Measurements from ENCODE around the gene PRM1.
A peak's percentile ranks its signal among the peaks of the same experiment; 100 is the strongest.

Gene PRM1

GRCh38 chr16:11234884-11235702 lies 46.0 kb downstream of the PRM1 start:
- H3K4me1 Mint-ChIP-seq (ENCODE audit: low read depth): peaks cover 53% of the 10 kb centered on the region
- H3K27ac Mint-ChIP-seq: peak overlapping the region; percentile 93
- H3K36me3 Mint-ChIP-seq (ENCODE audit: low read depth): no peaks in the 10 kb centered on the region
- no peaks in the 10 kb centered on the region for H3K9me3 Mint-ChIP-seq
- no peaks in the 10 kb centered on the region for H3K27me3 Mint-ChIP-seq
- peak overlapping the region; percentile 56 for H3K4me3 Mint-ChIP-seq

DNA sequence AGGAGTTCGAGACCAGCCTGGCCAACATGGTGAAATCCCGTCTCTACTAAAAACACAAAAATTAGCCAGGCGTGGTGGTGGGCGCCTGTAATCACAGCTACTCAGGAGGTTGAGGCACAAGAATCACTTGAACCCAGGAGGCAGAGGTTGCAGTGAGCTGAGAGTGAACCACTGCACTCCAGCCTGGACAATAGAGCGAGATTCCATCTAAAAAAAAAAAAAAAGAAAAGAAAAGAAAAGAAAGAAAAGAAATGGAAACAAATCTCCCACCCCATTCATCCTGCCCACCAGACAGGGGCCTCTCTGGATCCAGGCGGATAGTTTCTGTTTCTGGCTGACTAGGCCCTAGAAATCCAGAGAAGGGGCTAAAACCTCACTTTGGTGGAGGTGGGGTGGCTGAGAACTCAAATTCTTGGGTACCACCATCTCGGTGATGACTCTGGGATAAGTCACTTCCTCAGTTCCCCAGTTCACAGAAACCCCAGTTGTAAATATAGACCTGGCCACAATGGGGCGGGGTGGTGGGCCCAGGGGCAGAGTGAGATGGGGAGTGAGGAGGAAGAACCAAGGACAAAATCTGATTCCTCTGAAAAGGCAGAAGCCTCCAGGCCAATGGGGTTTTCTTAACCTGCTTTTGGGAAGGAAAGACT lies 47.3 kb downstream of the PRM1 start:
- Mint-ChIP-seq H3K4me1 (ENCODE audit: low read depth) (peaks cover 58% of the 10 kb centered on the region), H3K36me3 (ENCODE audit: low read depth) (no peaks in the 10 kb centered on the region), H3K4me3 (peak overlapping the region; percentile 65), H3K9me3 (no peaks in the 10 kb centered on the region), H3K27me3 (no peaks in the 10 kb centered on the region), H3K27ac (peak overlapping the region; percentile 97)

- Mint-ChIP-seq H3K27me3 (no peaks in the 10 kb centered on the region), H3K9me3 (no peaks in the 10 kb centered on the region), H3K27ac (peak overlapping the region; percentile 97), H3K4me1 (ENCODE audit: low read depth) (peaks cover 65% of the 10 kb centered on the region), H3K36me3 (ENCODE audit: low read depth) (no peaks in the 10 kb centered on the region), H3K4me3 (peak overlapping the region; percentile 65)
These were observed 48.0 kb downstream of the PRM1 start for GRCh38 chr16:11232852-11233726.

DNA sequence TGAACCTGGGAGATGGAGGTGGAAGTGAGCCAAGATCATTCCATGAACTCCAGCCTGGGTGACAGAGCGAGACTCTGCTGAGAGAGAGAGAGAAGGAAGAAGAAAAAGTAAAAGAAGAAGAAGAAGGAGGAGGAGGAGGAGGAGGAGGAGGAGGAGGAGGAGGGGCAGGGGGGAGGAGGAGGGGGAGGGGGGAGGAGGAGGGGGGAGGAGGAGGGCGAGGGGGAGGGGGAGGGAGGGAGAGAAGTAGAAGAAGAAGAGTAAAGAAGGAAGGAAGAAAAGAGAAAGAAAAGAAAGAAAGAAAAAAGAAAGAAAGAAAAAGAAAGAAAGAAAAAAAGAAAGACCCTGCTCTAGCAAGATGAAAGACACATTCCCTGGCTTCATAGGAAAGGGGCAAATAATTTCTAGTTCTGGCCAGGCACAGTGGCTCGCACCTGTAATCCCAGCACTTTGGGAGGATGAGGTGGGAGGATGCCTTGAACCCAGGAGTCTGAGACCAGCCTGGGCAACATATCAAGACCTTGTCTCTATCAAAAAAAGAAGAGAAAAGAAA lies 48.8 kb downstream of the PRM1 start:
- no peaks in the 10 kb centered on the region for H3K27me3 Mint-ChIP-seq

GRCh38 chr16:11231367-11231970 lies 49.7 kb downstream of the PRM1 start:
- Mint-ChIP-seq H3K36me3 (ENCODE audit: low read depth) (no peaks in the 10 kb centered on the region), H3K27me3 (no peaks in the 10 kb centered on the region), H3K4me1 (ENCODE audit: low read depth) (peaks cover 78% of the 10 kb centered on the region), H3K9me3 (no peaks in the 10 kb centered on the region), H3K4me3 (peak overlapping the region; percentile 23), H3K27ac (peak overlapping the region; percentile 97)

More for the DNA sequence above, 48.8 kb downstream of the PRM1 start:
- peak overlapping the region; percentile 97 for H3K27ac Mint-ChIP-seq
- no peaks in the 10 kb centered on the region for H3K36me3 Mint-ChIP-seq (ENCODE audit: low read depth)
- peak overlapping the region; percentile 65 for H3K4me3 Mint-ChIP-seq
- peaks cover 71% of the 10 kb centered on the region for H3K4me1 Mint-ChIP-seq (ENCODE audit: low read depth)
- H3K9me3 Mint-ChIP-seq: no peaks in the 10 kb centered on the region

All from stimulated activated naive CD8-positive, alpha-beta T cell treated with anti-CD3 and anti-CD28 coated beads, Interleukin-15, Interleukin-2, amounts not matched to agents 100 ng/mL and 50 ng/mL, for 24 hours (primary cell).